PC-3 (cell line): ENCODE results near the gene FUT8.

ENCODE experiments used
- EZH2 ChIP-seq: fragments of 300-600 bp; sonication (generic); IDR thresholded peaks from one replicate; pipeline ENCODE4 v1.6.1; 2017; ENCODE audit warnings: antibody characterized with exemption, mild to moderate bottlenecking, low read length; ENCODE audit not compliant: unreplicated experiment
- EZH2phosphoT487 ChIP-seq: fragments of 300-600 bp; sonication (generic); IDR thresholded peaks from 2 replicates; pipeline ENCODE4 v1.6.1; 2018; ENCODE audit warnings: mild to moderate bottlenecking, antibody characterized with exemption, low read length, borderline replicate concordance
- TF ChIP-seq, protein P1 (sequence below): fragments of 300-600 bp; sonication (generic); conservative IDR thresholded peaks from 2 replicates; pipeline ENCODE4 v1.5.1; 2017; ENCODE audit warnings: antibody characterized with exemption, low read depth, mild to moderate bottlenecking, low read length

- TF ChIP-seq, protein P1, sequence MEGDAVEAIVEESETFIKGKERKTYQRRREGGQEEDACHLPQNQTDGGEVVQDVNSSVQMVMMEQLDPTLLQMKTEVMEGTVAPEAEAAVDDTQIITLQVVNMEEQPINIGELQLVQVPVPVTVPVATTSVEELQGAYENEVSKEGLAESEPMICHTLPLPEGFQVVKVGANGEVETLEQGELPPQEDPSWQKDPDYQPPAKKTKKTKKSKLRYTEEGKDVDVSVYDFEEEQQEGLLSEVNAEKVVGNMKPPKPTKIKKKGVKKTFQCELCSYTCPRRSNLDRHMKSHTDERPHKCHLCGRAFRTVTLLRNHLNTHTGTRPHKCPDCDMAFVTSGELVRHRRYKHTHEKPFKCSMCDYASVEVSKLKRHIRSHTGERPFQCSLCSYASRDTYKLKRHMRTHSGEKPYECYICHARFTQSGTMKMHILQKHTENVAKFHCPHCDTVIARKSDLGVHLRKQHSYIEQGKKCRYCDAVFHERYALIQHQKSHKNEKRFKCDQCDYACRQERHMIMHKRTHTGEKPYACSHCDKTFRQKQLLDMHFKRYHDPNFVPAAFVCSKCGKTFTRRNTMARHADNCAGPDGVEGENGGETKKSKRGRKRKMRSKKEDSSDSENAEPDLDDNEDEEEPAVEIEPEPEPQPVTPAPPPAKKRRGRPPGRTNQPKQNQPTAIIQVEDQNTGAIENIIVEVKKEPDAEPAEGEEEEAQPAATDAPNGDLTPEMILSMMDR = no peak
- TF ChIP-seq EZH2 (no peak), EZH2phosphoT487 (no peak)
These were observed 307.6 kb downstream of the FUT8 start for GRCh38 chr14:65720171-65720570.
